Activated CD4-positive, alpha-beta T cell treated with anti-CD3 and anti-CD28 coated beads, Interleukin-2, amount 10 ng/mL, durations not matched to agents 24 days and 14 days (primary cell): ENCODE data around the gene GAD2. TPM values are rescaled to one million over a fixed set of nuclear protein-coding genes. Genes with fewer than 3 reads are reported as not detected.

Experiments
- DNase-seq: peaks from one replicate; pipeline ENCODE4 v3.0.0; 2022
- H3K27ac Mint-ChIP-seq: one replicate; pipeline ENCODE4 v1.8.0; 2022; ENCODE audit warnings: mild to moderate bottlenecking, mixed read lengths
- H3K27me3 Mint-ChIP-seq: one replicate; pipeline ENCODE4 v1.8.0; 2022; ENCODE audit warnings: mixed read lengths
- H3K36me3 Mint-ChIP-seq: one replicate; pipeline ENCODE4 v1.8.0; 2022; ENCODE audit warnings: low read depth, mild to moderate bottlenecking, mixed read lengths
- H3K4me1 Mint-ChIP-seq: one replicate; pipeline ENCODE4 v1.8.0; 2021; ENCODE audit warnings: mixed read lengths
- H3K4me3 Mint-ChIP-seq: one replicate; pipeline ENCODE4 v1.8.0; 2022; ENCODE audit warnings: mild to moderate bottlenecking, moderate library complexity, mixed read lengths
- H3K9me3 Mint-ChIP-seq: one replicate; pipeline ENCODE4 v1.8.0; 2021; ENCODE audit warnings: mixed read lengths
- intact Hi-C: fragments of 100-400 bp; cut with micrococcal nuclease; formaldehyde crosslinking; loops from one replicate; pipeline ENCODE4 v1.15.1; 2023
- total RNA-seq: library from RNA; stranded (reverse); gene quantifications from 2 replicates; pipeline ENCODE4 v1.2.3, GENCODE V29; 2022

The GAD2 gene
- total RNA-seq, result not detected in 2 replicates

DNA sequence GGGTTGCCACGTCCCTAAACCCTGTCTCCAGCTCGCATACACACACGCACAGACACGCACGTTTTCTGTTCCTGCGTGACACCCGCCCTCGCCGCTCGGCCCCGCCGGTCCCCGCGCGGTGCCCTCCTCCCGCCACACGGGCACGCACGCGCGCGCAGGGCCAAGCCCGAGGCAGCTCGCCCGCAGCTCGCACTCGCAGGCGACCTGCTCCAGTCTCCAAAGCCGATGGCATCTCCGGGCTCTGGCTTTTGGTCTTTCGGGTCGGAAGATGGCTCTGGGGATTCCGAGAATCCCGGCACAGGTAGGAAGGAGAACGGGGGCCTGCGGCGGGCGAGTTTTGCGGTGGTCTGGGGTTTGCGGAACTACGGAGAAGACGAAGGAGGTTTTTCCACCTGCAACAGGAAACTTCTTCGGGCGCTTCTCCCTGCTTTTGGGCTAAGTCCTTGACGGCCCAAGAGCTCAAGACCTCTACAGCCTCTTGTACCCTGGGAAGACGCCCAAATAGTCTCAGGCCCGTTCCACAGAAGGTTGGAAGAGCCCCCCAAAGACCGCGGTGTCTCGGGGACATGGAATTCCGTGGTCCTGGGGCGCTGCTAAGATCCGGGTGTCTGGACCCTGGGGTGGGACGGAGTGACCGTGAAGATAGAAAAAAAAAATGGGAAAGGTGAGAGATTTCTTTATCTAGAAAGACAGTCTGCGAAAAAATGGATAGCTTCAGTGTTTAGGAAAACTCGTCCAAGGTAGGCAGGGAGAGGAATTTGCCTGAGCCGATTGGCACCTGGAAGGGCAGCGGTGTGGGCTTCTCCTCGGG is at the start of gene GAD2:
TSS of gene GAD2 (plus strand) at position 190 of the 811 bp plus-strand sequence. CDS start at position 226, 36 bp downstream.
- Mint-ChIP-seq H3K36me3 (peaks cover 7% of the 10 kb centered on the region), H3K27me3 (peaks cover 91% of the 10 kb centered on the region), H3K27ac (peak within 1 kb of the TSS; percentile 58), H3K4me3 (peak within 1 kb of the TSS; percentile 58), H3K9me3 (peaks cover 13% of the 10 kb centered on the region), H3K4me1 (peaks cover 13% of the 10 kb centered on the region)
- intact Hi-C loops, result loop anchor here (5.0 kb wide), 1 partner anchor 1531 kb away; the partner anchor contains the start of gene MKX
- peak; percentile 54 for DNase-seq

DNA sequence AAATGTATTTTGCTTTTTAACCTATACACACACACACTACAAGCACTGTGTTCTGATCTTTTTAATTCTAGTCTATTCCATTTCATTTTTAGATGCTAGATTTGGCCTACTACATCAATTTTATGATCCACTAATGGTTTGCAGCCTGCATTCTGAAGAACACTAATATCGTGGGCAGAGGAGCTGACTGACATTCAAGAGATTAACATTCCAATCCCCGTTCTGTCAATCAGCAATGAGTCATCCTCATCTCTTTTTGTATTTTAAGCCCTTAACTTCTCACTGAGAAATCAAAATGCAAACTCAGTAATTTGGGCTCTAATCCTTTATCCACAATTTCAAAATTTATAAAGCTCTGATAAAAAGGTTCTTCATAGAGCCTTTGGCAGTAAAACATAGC is 47.1 kb upstream of the GAD2 start:
- no peak overlapping the region for H3K27ac Mint-ChIP-seq
- H3K4me3 Mint-ChIP-seq, result no peak overlapping the region
- no peak for DNase-seq
- peaks cover 7% of the 10 kb centered on the region for H3K27me3 Mint-ChIP-seq
- intact Hi-C loops, result no loop called here
- H3K9me3 Mint-ChIP-seq, result no peaks in the 10 kb centered on the region
- H3K36me3 Mint-ChIP-seq, result no peaks in the 10 kb centered on the region
- no peaks in the 10 kb centered on the region for H3K4me1 Mint-ChIP-seq

DNA sequence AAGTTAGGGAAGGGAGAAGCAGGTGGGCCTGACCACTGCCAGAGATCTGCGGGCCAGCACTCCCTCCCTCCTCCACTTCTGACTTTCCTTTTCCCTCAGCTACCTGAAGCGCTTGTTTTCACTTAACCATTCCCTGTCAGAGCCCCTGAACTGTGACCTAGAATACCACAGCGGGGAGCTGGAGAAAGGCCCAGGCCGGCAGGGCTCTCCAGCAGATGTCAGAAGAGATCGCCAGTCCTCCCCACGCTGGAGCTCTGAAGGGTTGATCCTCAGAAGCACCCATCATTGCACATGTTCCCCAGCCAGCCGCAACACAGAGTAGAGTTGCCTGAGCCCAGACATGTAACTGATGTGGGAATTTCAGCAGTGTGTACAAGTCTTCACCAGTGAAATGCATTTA is 44.4 kb upstream of the GAD2 start:
- Mint-ChIP-seq H3K9me3 (no peaks in the 10 kb centered on the region), H3K27ac (no peak overlapping the region), H3K4me3 (no peak overlapping the region), H3K4me1 (no peaks in the 10 kb centered on the region), H3K27me3 (peaks cover 7% of the 10 kb centered on the region), H3K36me3 (no peaks in the 10 kb centered on the region)
- intact Hi-C loops, result no loop called here
- DNase-seq, result no peak

DNA sequence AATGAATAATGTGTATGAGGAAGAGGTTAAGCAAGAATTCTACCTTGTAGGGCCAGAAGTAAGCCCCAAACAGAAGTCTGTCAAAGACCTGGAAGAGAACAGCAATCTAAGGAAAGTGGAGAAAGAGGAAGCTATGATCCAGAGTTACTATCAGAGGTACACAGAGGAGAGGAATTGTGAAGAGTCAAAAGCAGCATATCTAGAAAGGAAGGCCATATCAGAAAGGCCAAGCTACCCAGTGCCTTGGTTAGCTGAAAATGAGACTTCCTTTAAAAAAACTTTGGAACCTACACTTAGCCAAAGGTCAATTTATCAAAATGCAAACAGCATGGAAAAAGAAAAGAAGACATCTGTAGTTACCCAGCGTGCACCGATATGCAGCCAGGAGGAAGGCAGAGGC is 42.7 kb upstream of the GAD2 start:
- no peak for DNase-seq
- Mint-ChIP-seq H3K27me3 (peaks cover 3% of the 10 kb centered on the region), H3K9me3 (no peaks in the 10 kb centered on the region), H3K4me3 (no peak overlapping the region), H3K36me3 (no peaks in the 10 kb centered on the region), H3K27ac (no peak overlapping the region), H3K4me1 (no peaks in the 10 kb centered on the region)
- intact Hi-C loops, result no loop called here

DNA sequence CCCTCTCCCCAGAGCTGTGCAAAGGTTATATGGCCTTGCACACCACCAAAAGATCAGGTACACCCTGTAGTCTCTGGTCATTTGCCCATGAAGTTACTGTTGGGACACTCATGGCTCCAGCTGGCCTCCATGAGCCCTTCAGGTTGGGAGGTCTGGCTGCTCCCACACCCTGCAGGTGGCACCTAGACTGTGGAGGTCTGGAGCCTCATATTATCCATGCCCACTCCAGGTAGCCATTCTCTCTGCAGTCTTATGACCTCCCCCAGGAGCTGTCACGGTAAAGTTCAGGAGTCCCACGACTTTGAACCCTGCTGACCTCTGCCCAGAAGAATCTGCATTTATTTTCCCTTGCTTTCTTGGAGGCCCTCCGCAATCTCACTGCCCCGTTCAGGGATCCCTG is 39.2 kb upstream of the GAD2 start:
- Mint-ChIP-seq H3K27ac (no peak overlapping the region), H3K9me3 (no peaks in the 10 kb centered on the region), H3K27me3 (peaks cover 2% of the 10 kb centered on the region), H3K4me3 (no peak overlapping the region), H3K36me3 (no peaks in the 10 kb centered on the region), H3K4me1 (no peaks in the 10 kb centered on the region)
- no peak for DNase-seq
- intact Hi-C loops, result no loop called here

DNA sequence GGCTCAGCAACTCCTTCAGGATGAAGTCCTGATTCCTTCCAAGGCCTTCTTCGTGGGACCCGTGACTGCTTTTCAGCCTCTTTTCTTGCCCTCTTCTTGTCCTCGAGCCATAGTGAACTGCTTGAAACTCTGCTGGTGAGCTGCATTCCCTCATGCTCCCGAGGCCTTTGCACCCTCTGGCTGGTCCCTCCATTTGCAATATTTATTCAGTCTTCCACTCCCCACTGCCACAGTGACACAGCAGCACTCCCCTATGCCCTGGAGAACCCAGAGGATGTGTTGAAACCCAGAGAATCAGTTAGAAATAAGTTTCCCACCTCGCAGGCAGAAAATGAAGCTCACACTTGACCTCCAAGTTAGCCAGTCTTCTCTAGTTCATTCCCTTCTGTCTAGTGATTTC is 22.3 kb upstream of the GAD2 start:
- no peaks in the 10 kb centered on the region for H3K36me3 Mint-ChIP-seq
- intact Hi-C loops, result no loop called here
- no peak overlapping the region for H3K4me3 Mint-ChIP-seq
- H3K27ac Mint-ChIP-seq, result no peak overlapping the region
- no peak for DNase-seq
- no peaks in the 10 kb centered on the region for H3K9me3 Mint-ChIP-seq
- H3K4me1 Mint-ChIP-seq, result peaks cover 7% of the 10 kb centered on the region
- H3K27me3 Mint-ChIP-seq, result no peaks in the 10 kb centered on the region

DNA sequence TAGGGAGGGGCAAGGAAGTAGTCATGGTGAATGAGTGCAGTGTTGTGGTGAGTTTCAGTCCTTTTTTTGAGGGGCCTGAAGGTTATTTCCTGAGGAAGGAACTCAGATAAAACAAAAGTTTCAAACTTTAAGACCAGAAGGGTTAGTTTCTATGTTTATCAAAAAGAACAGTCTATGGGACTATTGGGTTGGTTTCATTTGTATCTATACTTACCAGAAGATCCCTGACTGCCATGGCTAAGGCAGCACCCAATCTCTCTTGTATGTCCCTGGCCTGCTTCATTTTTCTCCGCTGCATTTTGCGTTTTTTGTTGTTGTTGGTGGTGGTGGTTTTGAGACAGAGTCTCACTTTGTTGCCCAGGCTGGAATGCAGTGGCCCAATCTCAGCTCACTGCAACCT is 19.3 kb upstream of the GAD2 start:
- no peak overlapping the region for H3K4me3 Mint-ChIP-seq
- no peaks in the 10 kb centered on the region for H3K9me3 Mint-ChIP-seq
- H3K27me3 Mint-ChIP-seq, result no peaks in the 10 kb centered on the region
- intact Hi-C loops, result no loop called here
- H3K27ac Mint-ChIP-seq, result no peak overlapping the region
- peaks cover 7% of the 10 kb centered on the region for H3K4me1 Mint-ChIP-seq
- no peak for DNase-seq
- no peaks in the 10 kb centered on the region for H3K36me3 Mint-ChIP-seq

DNA sequence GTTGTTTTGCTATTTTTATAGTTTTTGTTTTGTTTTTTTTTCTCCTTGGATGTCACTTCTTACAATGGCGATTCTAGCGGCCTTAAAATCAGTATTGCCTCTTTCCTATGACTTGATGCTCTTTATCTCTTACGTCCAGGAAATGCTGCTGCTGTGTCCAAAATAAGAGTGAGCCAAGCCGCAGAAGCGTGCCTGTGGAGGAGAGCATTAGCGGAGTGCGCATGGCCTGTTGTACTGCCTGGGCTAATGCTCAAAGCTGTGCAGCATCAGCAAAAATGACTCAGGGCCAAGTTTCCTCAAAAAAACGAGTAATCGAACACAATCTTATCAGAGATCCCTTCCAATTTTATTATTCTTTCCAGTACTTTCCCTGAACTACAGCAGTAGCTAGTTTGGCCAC is 18.5 kb upstream of the GAD2 start:
- H3K9me3 Mint-ChIP-seq, result no peaks in the 10 kb centered on the region
- H3K4me1 Mint-ChIP-seq, result peaks cover 7% of the 10 kb centered on the region
- H3K36me3 Mint-ChIP-seq, result no peaks in the 10 kb centered on the region
- no peaks in the 10 kb centered on the region for H3K27me3 Mint-ChIP-seq
- DNase-seq, result no peak
- H3K27ac Mint-ChIP-seq, result no peak overlapping the region
- no peak overlapping the region for H3K4me3 Mint-ChIP-seq
- intact Hi-C loops, result no loop called here

DNA sequence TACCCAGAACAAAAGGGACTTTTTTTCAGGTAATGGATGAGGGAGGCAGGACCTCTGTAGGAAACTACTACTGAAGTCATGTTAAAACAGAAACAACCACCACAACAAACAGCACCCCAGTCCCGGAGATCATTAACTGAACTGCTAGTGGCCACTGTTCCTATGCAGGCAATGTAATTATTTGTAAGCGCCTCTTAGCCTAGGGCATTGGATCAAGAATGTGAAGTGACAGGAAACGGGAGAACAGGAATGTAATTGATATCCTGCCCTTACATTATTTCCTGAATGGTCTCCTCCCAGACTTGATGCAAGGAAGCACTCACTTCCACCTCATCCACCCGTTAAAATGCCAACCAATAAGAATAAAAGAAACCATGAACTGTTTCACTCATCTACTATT is 16.7 kb upstream of the GAD2 start:
- intact Hi-C loops, result no loop called here
- H3K9me3 Mint-ChIP-seq, result no peaks in the 10 kb centered on the region
- peaks cover 7% of the 10 kb centered on the region for H3K4me1 Mint-ChIP-seq
- H3K27me3 Mint-ChIP-seq, result peaks cover 4% of the 10 kb centered on the region
- no peak for DNase-seq
- no peak overlapping the region for H3K27ac Mint-ChIP-seq
- no peaks in the 10 kb centered on the region for H3K36me3 Mint-ChIP-seq
- H3K4me3 Mint-ChIP-seq, result no peak overlapping the region

DNA sequence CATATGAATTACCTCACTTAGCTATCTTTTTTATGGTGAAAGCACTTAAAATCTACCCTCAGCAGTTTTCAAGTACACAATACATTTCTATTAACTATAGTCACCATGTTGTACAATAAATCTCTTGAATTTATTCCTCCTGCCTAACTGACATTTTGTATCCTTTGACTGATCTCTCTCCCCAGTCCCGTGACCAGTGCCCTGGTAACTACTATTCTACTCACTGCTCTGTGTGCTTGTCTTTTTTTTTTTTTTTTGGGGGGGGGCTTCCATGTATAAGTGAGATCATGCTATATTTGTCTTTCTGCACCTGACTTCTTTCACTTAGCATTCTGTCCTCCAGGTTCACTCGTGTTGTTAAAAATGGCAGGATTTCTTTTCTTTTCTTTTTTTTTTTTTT is 11.4 kb upstream of the GAD2 start:
- peaks cover 9% of the 10 kb centered on the region for H3K27me3 Mint-ChIP-seq
- no peaks in the 10 kb centered on the region for H3K4me1 Mint-ChIP-seq
- intact Hi-C loops, result no loop called here
- no peak overlapping the region for H3K4me3 Mint-ChIP-seq
- no peak overlapping the region for H3K27ac Mint-ChIP-seq
- H3K36me3 Mint-ChIP-seq, result no peaks in the 10 kb centered on the region
- H3K9me3 Mint-ChIP-seq, result no peaks in the 10 kb centered on the region
- no peak for DNase-seq

DNA sequence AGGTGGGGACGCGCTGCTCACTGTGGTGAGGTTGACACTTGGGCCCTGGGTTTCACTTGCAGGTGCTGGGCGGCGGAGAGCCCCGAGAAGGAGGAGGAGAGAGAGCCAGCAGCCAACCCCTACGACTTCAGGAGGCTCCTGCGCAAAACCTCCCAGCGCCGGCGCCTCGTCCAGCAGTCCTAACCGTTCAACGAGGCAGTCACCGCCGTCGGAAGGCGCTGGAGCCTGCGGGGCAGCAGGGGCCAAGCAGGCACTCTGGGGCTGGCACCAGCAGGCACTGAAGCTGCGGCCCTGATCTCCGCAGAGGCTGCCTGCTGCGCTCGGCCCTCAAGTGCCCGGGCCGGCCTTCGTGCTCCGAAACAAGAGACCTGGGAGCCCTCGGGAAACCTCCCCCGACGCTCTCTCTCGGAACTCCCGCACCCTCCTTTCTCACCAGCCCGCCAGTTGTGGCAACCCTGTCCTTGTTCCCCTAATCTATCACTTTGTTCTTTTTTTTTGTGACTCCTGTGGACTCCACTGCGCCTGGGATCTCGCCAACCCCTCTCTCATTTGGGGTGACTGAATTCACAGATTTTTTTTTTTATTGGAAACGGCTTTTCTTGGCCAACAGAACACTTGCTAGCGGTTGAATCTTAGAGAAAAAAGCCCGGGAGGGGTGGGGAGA is 4.7 kb upstream of the GAD2 start:
- H3K9me3 Mint-ChIP-seq, result no peaks in the 10 kb centered on the region
- DNase-seq, result no peak
- H3K4me1 Mint-ChIP-seq, result peaks cover 4% of the 10 kb centered on the region
- H3K27ac Mint-ChIP-seq, result no peak overlapping the region
- intact Hi-C loops, result no loop called here
- peaks cover 56% of the 10 kb centered on the region for H3K27me3 Mint-ChIP-seq
- peaks cover 2% of the 10 kb centered on the region for H3K36me3 Mint-ChIP-seq
- no peak overlapping the region for H3K4me3 Mint-ChIP-seq

DNA sequence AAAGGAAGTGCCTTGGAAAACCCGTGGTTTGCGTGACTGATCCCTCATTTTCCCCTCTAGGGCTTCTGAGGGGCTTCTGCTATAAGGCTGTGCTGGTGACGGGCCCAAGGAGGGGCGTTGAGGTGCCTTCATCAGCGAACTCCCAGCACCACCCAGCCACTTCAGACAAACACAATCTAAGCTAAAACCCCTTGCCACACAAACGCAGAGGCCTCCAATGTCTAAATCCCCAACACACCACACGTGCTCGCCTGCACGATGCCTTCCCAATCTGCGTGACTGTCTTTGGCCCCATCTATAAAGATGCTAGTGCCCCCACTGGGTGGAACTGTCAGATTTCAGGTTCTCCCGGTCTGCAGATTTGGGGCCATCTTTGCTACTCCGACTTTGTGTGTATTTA is 4.1 kb upstream of the GAD2 start:
- intact Hi-C loops, result no loop called here
- no peak for DNase-seq
- H3K27ac Mint-ChIP-seq, result no peak overlapping the region
- peaks cover 7% of the 10 kb centered on the region for H3K4me1 Mint-ChIP-seq
- no peak overlapping the region for H3K4me3 Mint-ChIP-seq
- H3K36me3 Mint-ChIP-seq, result peaks cover 4% of the 10 kb centered on the region
- no peaks in the 10 kb centered on the region for H3K9me3 Mint-ChIP-seq
- H3K27me3 Mint-ChIP-seq, result peaks cover 59% of the 10 kb centered on the region

DNA sequence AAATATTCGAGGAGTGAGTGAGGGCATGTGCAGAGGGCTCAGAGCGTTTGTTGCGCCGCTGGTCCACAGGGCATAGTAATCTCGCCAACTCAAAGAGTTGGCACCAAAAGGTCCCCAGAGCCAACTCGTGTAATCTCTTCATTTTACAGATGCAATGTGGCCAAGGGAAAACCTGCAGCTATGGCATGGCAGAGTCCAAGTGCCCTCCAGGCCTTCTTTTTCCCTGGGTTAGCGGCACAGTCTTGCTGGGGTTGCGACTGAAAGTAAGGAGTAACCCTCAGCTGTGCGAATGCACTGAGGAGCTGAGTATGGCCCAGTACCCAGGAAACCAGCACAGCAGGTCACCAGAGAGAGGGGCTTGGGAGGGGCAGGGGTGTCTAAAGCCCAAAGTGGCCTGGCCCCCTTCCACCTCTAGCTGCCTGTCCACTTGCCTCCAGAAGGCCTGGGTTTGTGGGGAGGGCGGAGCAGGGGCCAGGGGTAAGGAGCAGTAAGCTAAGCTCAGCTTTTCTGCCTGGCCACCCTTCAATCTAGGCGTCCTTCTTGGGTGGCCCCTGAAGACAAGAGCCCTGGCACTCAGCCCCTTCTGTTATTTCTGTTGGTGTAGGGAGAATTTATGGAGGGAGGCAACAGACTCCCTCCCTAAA is 3.3 kb upstream of the GAD2 start:
- H3K4me3 Mint-ChIP-seq, result no peak overlapping the region
- peaks cover 1% of the 10 kb centered on the region for H3K9me3 Mint-ChIP-seq
- H3K27me3 Mint-ChIP-seq, result peaks cover 60% of the 10 kb centered on the region
- H3K27ac Mint-ChIP-seq, result no peak overlapping the region
- intact Hi-C loops, result no loop called here
- H3K36me3 Mint-ChIP-seq, result peaks cover 5% of the 10 kb centered on the region
- H3K4me1 Mint-ChIP-seq, result peaks cover 7% of the 10 kb centered on the region
- DNase-seq, result no peak

DNA sequence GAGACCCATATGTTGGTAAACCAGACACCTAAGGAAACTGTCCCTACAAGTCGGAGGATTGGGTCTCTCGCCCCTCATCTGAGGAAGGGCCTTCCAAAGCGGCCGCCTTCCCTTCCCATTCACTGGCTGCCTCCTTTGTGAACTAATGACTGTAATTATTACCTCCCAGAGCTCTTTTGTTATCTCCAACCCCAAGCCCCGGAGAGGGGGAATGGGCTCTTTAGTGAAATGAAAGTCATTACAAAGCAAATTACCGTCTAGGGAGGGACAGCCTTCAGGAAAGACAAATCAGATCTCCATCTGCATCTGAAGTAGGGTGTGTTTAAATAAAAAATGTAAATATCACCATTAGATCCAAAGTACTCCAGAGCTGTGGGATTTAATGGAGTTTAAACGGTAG is 2.6 kb upstream of the GAD2 start:
- Mint-ChIP-seq H3K27me3 (peaks cover 68% of the 10 kb centered on the region), H3K27ac (no peak overlapping the region), H3K9me3 (peaks cover 8% of the 10 kb centered on the region), H3K4me3 (no peak overlapping the region), H3K4me1 (peaks cover 13% of the 10 kb centered on the region), H3K36me3 (peaks cover 7% of the 10 kb centered on the region)
- DNase-seq, result no peak
- intact Hi-C loops, result no loop called here
